Measurements from ENCODE around the gene LDHAL6B. TPM values are rescaled to one million over a fixed set of nuclear protein-coding genes. Genes with fewer than 3 reads are reported as not detected.
"Not testable (repeated sequence)": the region's sequence is repeated elsewhere in the genome, so short reads cannot be mapped to it uniquely, and the experiment has no call there.

LDHAL6B gene
- total RNA-seq, 1 donor: not detected

DNA sequence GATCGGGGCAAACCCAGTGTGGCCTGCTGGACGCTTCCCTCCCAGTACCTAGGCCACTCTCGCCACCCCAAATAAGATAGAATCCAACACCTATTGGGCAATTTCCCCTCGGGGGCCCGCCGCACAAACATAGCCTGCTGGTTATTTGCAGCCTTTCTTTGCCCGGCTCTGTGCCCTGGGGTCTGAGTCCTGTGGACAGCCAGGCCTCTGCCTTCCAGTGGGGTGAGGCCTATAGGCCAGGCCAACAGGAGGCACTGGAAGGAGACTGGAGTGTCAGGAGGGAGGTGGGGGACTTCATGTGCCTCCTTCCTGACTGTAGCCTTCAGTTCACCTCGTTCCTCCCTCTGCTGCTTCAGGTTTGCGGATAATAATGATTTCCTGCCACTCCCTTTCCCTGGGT is 47.4 kb upstream of the LDHAL6B start:
- Histone ChIP-seq H3K79me2 (ENCODE audit: insufficient read depth, low read length) (no peaks in the 10 kb centered on the region), H3K36me3 (ENCODE audit: insufficient read depth, low read length) (peaks cover 89% of the 10 kb centered on the region)
- TF ChIP-seq CTCF (IDR thresholded peaks at IDR 0.05; ENCODE audit: extremely low read depth, low read depth, low read length): no peak

DNA sequence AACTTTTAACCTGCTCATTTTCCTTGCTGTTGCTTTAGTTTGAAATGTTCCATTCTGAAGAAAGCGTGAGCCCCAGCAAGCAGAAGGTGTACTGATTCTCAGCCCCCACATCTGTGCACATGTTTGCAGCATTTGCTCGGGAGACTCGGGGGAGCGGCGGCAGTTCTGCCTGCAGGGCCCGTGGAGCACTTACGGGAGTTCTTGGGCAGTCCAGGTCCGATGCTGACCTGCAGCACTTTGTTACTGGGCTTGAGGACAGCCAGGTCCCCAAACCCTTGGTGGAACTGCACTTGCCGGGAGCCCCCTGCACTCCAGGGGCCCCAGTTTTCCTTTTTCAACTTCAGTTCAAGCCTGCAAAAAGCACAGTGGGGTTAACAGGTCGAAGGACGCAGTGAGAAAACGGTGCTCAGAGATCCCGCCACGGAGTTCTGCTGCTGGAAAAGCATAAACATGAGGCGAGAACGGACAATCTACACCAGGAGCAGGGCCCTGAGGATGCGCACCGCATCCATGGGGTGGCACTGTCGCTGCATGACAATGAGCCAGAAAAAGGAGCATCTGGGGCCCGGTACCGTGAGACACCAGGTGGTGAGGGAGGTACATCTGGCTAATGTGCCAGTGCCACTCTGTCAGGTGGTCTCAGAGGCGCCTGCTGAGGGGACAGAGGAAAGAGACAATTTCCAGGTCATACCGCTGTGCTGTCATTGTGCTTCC is 45.6 kb upstream of the LDHAL6B start:
- Histone ChIP-seq H3K27ac (ENCODE audit: low read depth, low read length) (no peak overlapping the region), H3K4me2 (ENCODE audit: insufficient read depth, low read length) (no peak overlapping the region), H3K79me2 (ENCODE audit: insufficient read depth, low read length) (no peaks in the 10 kb centered on the region), H3K4me3 (ENCODE audit: insufficient read depth, low read length) (no peak overlapping the region), H3K9me3 (ENCODE audit: low read depth, low read length) (no peaks in the 10 kb centered on the region), H4K20me1 (ENCODE audit: insufficient read depth, low read length) (no peaks in the 10 kb centered on the region), H3K27me3 (ENCODE audit: insufficient read depth, low read length) (no peaks in the 10 kb centered on the region), H3K36me3 (ENCODE audit: insufficient read depth, low read length) (peaks cover 94% of the 10 kb centered on the region), H3K4me1 (ENCODE audit: insufficient read depth, low read length) (peaks cover 6% of the 10 kb centered on the region), H2AFZ (ENCODE audit: low read length) (no peak overlapping the region)
- no peak for DNase-seq (ENCODE audit: insufficient read length, low spot score, missing footprints)
- peak; percentile 35 for TF ChIP-seq CTCF (IDR thresholded peaks at IDR 0.05; ENCODE audit: extremely low read depth, low read depth, low read length)

More for the DNA sequence above, 47.4 kb upstream of the LDHAL6B start:
- Histone ChIP-seq H3K9me3 (ENCODE audit: low read depth, low read length) (no peaks in the 10 kb centered on the region), H2AFZ (ENCODE audit: low read length) (no peak overlapping the region), H3K4me1 (ENCODE audit: insufficient read depth, low read length) (no peaks in the 10 kb centered on the region), H4K20me1 (ENCODE audit: insufficient read depth, low read length) (no peaks in the 10 kb centered on the region), H3K27me3 (ENCODE audit: insufficient read depth, low read length) (no peaks in the 10 kb centered on the region), H3K4me3 (ENCODE audit: insufficient read depth, low read length) (no peak overlapping the region), H3K27ac (ENCODE audit: low read depth, low read length) (no peak overlapping the region), H3K4me2 (ENCODE audit: insufficient read depth, low read length) (no peak overlapping the region)
- DNase-seq (ENCODE audit: insufficient read length, low spot score, missing footprints): no peak

DNA sequence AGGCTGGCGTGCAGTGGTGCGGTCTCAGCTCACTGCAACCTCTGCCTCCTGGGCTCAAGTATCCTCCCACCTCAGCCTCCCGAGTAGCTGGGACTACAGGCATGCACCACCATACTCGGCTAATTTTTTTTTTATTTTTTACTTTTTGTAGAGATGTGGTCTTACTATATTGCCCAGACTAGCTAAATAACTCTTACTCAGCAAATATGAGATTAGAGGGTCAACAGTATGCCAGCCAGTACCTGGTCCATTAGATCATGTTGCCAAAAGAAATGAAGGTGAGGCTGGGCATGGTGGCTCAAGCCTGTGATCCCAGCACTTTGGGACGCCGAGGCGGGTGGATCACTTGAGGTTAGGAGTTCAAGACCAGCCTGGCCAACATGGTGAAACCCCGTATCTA is 44.6 kb upstream of the LDHAL6B start:
- not testable (repeated sequence) for H3K9me3 ChIP-seq (ENCODE audit: low read depth, low read length); H3K4me1 ChIP-seq (ENCODE audit: insufficient read depth, low read length); H4K20me1 ChIP-seq (ENCODE audit: insufficient read depth, low read length); DNase-seq (ENCODE audit: insufficient read length, low spot score, missing footprints); H3K4me3 ChIP-seq (ENCODE audit: insufficient read depth, low read length); H3K4me2 ChIP-seq (ENCODE audit: insufficient read depth, low read length); H2AFZ ChIP-seq (ENCODE audit: low read length); H3K79me2 ChIP-seq (ENCODE audit: insufficient read depth, low read length); H3K27ac ChIP-seq (ENCODE audit: low read depth, low read length); H3K27me3 ChIP-seq (ENCODE audit: insufficient read depth, low read length)
- peaks cover 91% of the 10 kb centered on the region for H3K36me3 ChIP-seq (ENCODE audit: insufficient read depth, low read length)

- Histone ChIP-seq H2AFZ (ENCODE audit: low read length) (no peak overlapping the region), H3K36me3 (ENCODE audit: insufficient read depth, low read length) (peaks cover 57% of the 10 kb centered on the region), H3K4me2 (ENCODE audit: insufficient read depth, low read length) (no peak overlapping the region), H3K27ac (ENCODE audit: low read depth, low read length) (peak overlapping the region; percentile 14), H3K27me3 (ENCODE audit: insufficient read depth, low read length) (no peaks in the 10 kb centered on the region), H3K4me1 (ENCODE audit: insufficient read depth, low read length) (peaks cover 35% of the 10 kb centered on the region), H3K4me3 (ENCODE audit: insufficient read depth, low read length) (no peak overlapping the region), H3K79me2 (ENCODE audit: insufficient read depth, low read length) (no peaks in the 10 kb centered on the region), H3K9me3 (ENCODE audit: low read depth, low read length) (no peaks in the 10 kb centered on the region), H4K20me1 (ENCODE audit: insufficient read depth, low read length) (no peaks in the 10 kb centered on the region)
- TF ChIP-seq CTCF (IDR thresholded peaks at IDR 0.05; ENCODE audit: extremely low read depth, low read depth, low read length): no peak
- DNase-seq (ENCODE audit: insufficient read length, low spot score, missing footprints): no peak
These were observed 40.9 kb upstream of the LDHAL6B start for GRCh38 chr15:59165726-59166125.

Measured in osteoblast (primary cell).